Skeletal muscle tissue (tissue), 4 donors: ENCODE data around the gene TFF3. TPM values are rescaled to one million over a fixed set of nuclear protein-coding genes. Genes with fewer than 3 reads are reported as not detected.

Source experiments
- H3K27ac ChIP-seq: one replicate; pipeline ENCODE4 v1.7.0; 2013; ENCODE audit warnings: mild to moderate bottlenecking, low read depth, low read length, inconsistent platforms
- H3K27me3 ChIP-seq, 3 donors: one replicate each; pipeline ENCODE4 v1.7.0; 2013; ENCODE audit warnings: low read length in 3 of 3; ENCODE audit not compliant: control insufficient read depth in 3 of 3, insufficient read depth in 3 of 3
- H3K36me3 ChIP-seq, 3 donors: one replicate each; pipeline ENCODE4 v1.7.0; 2013; ENCODE audit warnings: low read length in 3 of 3; ENCODE audit not compliant: control insufficient read depth in 3 of 3, insufficient read depth in 3 of 3
- H3K4me1 ChIP-seq, 3 donors: one replicate each; pipeline ENCODE4 v1.7.0; 2013; ENCODE audit warnings: low read length in 3 of 3, mild to moderate bottlenecking in 3 of 3; ENCODE audit not compliant: control insufficient read depth in 3 of 3, insufficient read depth in 3 of 3
- H3K4me3 ChIP-seq, 3 donors: one replicate each; pipeline ENCODE4 v1.7.0; 2013; ENCODE audit warnings: low read length in 3 of 3
- H3K9ac ChIP-seq, 3 donors: one replicate each; pipeline ENCODE4 v1.7.0; 2013; ENCODE audit warnings: low read length in 3 of 3, mild to moderate bottlenecking in 3 of 3, moderate library complexity in 2 of 3, low read depth in 1 of 3
- H3K9me3 ChIP-seq, 3 donors: one replicate each; pipeline ENCODE4 v1.7.0; 2013; ENCODE audit warnings: low read length in 3 of 3; ENCODE audit not compliant: control insufficient read depth in 3 of 3
- total RNA-seq: library from RNA; depleted of rRNA; stranded (reverse); fragments of >200 nt; gene quantifications from one replicate; pipeline ENCODE4 v1.2.3, GENCODE V29; 2014
- donor health status: Osteomylitis.

Gene TFF3
- total RNA-seq, 1 donor from 2014 or later: 5.2 TPM

DNA sequence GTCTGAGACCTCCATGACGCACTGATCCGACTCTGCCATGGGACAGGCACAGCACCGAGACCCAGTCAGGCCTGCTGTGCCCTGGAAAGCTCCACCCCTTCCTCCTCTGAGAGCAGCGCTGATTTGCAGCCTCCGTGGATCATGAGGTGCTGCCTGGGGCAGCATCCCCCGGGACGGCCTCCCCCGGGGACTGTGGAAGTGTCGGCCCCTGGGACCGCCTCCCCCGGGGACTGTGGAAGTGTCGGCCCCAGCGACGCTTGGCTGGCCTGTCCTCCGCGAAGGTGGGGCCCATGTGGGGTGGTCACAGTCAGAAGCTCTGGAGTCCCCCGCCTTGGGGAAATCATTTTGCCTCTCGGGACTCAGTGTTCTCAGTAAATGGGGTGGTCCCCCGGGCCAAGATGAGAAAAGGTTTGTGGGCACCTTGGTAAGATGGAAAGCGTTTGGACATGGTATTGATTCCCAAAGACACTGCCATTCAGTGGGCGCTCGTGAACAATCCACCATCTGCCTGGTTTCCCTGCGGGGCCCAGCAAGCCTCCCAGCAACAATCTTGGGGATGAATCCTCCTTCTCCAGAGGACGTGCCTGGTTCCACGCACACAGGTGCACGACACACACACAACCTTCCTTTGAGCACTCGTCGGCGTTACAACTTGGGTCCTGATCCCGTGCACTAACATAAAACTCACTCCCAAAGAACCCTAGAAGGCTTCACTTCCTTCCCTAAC lies 32.6 kb upstream of the TFF3 start:
- Histone ChIP-seq H3K4me3 (no peak overlapping the region), H3K9me3 (no peaks in the 10 kb centered on the region), H3K4me1 (no peaks in the 10 kb centered on the region), H3K9ac (no peak overlapping the region), H3K27ac (no peak overlapping the region), H3K36me3 (no peaks in the 10 kb centered on the region), H3K27me3 (peaks cover 3 to 32% (median 16%) of the 10 kb centered on the region in 3 donors)

- Histone ChIP-seq H3K4me1 (no peaks in the 10 kb centered on the region), H3K27me3 (peaks cover 0 to 27% (median 16%) of the 10 kb centered on the region in 3 donors), H3K36me3 (no peaks in the 10 kb centered on the region), H3K9me3 (no peaks in the 10 kb centered on the region), H3K9ac (no peak overlapping the region), H3K27ac (no peak overlapping the region), H3K4me3 (no peak overlapping the region)
These were observed 31.8 kb upstream of the TFF3 start for GRCh38 chr21:42346866-42347600.

DNA sequence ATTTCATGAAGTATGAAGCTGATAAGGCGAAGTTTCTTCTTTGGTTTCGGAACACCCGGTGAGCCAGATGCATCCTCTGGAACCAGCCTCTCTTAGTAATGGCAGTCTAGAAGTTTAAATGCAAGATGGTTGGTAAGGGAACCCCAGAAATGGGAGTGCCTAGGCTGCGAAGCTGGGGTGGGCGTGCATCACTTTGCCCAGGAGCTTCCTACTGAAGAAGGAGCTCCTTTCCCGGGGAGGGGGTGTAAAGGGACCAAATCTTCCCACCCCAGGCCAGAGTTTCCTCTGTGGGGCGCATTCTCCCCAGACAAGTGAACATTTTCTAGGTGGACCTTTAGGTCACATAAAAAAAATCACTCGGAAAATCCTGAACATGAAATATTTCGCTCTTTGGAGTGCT lies 31.2 kb upstream of the TFF3 start:
- H3K9ac ChIP-seq: no peak overlapping the region
- no peak overlapping the region for H3K27ac ChIP-seq
- no peaks in the 10 kb centered on the region for H3K36me3 ChIP-seq
- no peak overlapping the region for H3K4me3 ChIP-seq
- no peaks in the 10 kb centered on the region for H3K9me3 ChIP-seq
- H3K27me3 ChIP-seq: peaks cover 0 to 27% (median 16%) of the 10 kb centered on the region in 3 donors
- H3K4me1 ChIP-seq: no peaks in the 10 kb centered on the region

DNA sequence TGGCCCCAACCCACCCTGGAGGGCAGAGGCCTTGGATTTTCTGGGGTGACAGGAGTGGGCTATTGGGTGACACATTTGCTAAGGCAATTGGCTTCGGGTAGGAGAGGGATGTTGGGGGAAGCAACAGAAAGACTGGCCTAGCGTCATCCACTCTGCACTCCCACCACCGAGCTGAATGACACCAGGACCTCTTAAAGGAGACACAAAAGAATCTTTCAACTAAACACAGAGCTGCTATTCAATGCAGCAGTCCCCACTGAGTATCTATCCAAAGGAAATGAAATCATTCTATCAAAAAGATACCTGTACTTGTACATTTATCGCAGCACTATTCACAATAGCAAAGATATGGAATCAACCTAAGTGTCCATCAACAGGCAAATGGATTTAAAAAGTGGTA lies 29.4 kb upstream of the TFF3 start:
- Histone ChIP-seq H3K4me1 (no peaks in the 10 kb centered on the region), H3K27me3 (peaks cover 0 to 24% (median 16%) of the 10 kb centered on the region in 3 donors), H3K9me3 (no peaks in the 10 kb centered on the region), H3K27ac (no peak overlapping the region), H3K36me3 (no peaks in the 10 kb centered on the region), H3K9ac (no peak overlapping the region), H3K4me3 (no peak overlapping the region)

GRCh38 chr21:42343963-42344510 lies 28.8 kb upstream of the TFF3 start:
- peaks cover 0 to 18% (median 13%) of the 10 kb centered on the region in 3 donors for H3K27me3 ChIP-seq
- H3K9me3 ChIP-seq: no peaks in the 10 kb centered on the region
- no peaks in the 10 kb centered on the region for H3K36me3 ChIP-seq
- no peak overlapping the region for H3K27ac ChIP-seq
- no peaks in the 10 kb centered on the region for H3K4me1 ChIP-seq
- no peak overlapping the region for H3K4me3 ChIP-seq
- H3K9ac ChIP-seq: no peak overlapping the region

GRCh38 chr21:42343556-42343955 lies 28.3 kb upstream of the TFF3 start:
- Histone ChIP-seq H3K9ac (no peak overlapping the region), H3K4me1 (no peaks in the 10 kb centered on the region)

DNA sequence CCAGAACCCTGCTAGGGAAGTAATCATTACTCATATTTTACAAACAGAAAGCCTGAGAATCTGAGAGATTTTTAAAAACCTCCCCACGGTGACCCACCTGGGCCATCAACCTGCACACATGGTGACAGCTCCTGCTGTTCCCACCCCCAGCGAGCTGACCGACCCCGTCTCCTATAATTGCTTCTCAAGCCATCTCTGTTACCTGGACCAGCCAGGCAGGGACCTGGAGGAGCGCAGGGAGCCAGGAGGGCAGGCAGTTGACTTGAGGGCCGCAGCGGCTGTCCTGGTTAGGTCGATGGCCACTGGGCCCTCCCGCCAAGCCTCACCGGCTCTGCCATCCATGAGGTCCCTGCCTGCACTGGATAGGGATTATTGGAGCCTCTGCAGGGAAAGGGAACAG lies 27.9 kb upstream of the TFF3 start:
- no peak overlapping the region for H3K4me3 ChIP-seq
- H3K9me3 ChIP-seq: no peaks in the 10 kb centered on the region
- H3K27me3 ChIP-seq: peaks cover 0 to 17% (median 10%) of the 10 kb centered on the region in 3 donors
- no peak overlapping the region for H3K9ac ChIP-seq
- H3K4me1 ChIP-seq: peaks cover 0 to 3% (median 0%) of the 10 kb centered on the region in 3 donors
- H3K27ac ChIP-seq: no peak overlapping the region
- H3K36me3 ChIP-seq: no peaks in the 10 kb centered on the region

More at GRCh38 chr21:42343556-42343955, 28.3 kb upstream of the TFF3 start:
- H3K36me3 ChIP-seq: no peaks in the 10 kb centered on the region
- H3K9me3 ChIP-seq: no peaks in the 10 kb centered on the region
- H3K27me3 ChIP-seq: peaks cover 0 to 14% (median 13%) of the 10 kb centered on the region in 3 donors
- H3K27ac ChIP-seq: no peak overlapping the region
- H3K4me3 ChIP-seq: no peak overlapping the region

DNA sequence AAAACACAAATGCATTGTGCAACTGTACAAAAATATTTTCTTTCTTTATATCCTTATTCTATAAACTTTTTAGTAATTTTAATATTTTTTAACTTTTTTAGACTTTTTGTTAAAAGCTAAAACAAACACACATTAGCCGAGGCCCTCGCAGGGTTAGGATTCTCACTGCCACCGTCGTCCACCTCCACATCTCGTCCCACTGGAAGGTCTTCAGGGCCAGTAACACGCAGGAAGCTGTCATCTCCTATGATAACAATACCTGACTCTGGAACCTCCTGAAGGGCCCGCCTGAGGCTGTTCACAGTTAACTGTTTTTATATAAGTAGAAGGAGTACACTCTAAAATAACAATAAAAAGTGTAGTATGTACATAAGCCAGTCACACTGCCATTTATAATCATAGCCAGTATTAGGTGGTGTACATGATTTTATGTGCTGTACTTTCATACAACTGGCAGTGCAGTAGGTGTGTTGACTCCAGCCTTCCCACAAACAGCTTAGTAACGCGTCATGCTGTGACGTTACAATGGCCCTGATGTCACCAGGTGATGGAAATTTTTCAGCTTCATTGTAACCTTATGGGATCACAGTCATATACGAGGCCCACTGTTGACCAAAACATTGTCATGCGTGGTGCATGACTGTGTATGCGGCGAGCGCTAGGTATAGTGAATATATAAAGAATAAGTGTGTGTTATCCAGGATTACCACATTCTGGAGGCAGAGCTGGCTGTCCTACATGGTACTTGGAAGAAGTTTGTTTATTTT lies 26.8 kb upstream of the TFF3 start:
- Histone ChIP-seq H3K27me3 (peaks cover 0 to 11% (median 7%) of the 10 kb centered on the region in 3 donors), H3K27ac (no peak overlapping the region)

GRCh38 chr21:42340187-42341050 lies 25.2 kb upstream of the TFF3 start:
- no peak overlapping the region for H3K4me3 ChIP-seq
- no peak overlapping the region for H3K9ac ChIP-seq
- H3K27ac ChIP-seq: no peak overlapping the region
- H3K4me1 ChIP-seq: peaks cover 0 to 6% (median 0%) of the 10 kb centered on the region in 3 donors
- H3K27me3 ChIP-seq: peaks cover 3 to 17% (median 8%) of the 10 kb centered on the region in 3 donors
- no peaks in the 10 kb centered on the region for H3K36me3 ChIP-seq
- no peaks in the 10 kb centered on the region for H3K9me3 ChIP-seq

More for the DNA sequence above, 26.8 kb upstream of the TFF3 start:
- Histone ChIP-seq H3K9me3 (no peaks in the 10 kb centered on the region), H3K36me3 (no peaks in the 10 kb centered on the region), H3K9ac (no peak overlapping the region), H3K4me1 (peaks cover 0 to 6% (median 0%) of the 10 kb centered on the region in 3 donors), H3K4me3 (no peak overlapping the region)
